Adrenal gland (tissue), 5 donors: ENCODE measurements around the gene PXYLP1.

ENCODE experiments used
- CTCF ChIP-seq, 6 experiments: fragments of 450-650 bp in 4 of 6; fragments of 200-600 bp in 2 of 6; sonication (generic) in 1 of 6; IDR thresholded peaks; 1 replicate in 5 of 6; 2 replicates in 1 of 6; pipeline versions ENCODE4 v1.5.1 to v1.8.0; 2016 to 2021; ENCODE audit warnings: antibody characterized with exemption in 6 of 6, mild to moderate bottlenecking in 2 of 6, moderate library complexity in 1 of 6
- POLR2A ChIP-seq, 2 donors: fragments of 450-650 bp; IDR thresholded peaks; one replicate each; pipeline ENCODE4 v1.6.1; 2017; ENCODE audit warnings: antibody characterized with exemption in 2 of 2, mild to moderate bottlenecking in 2 of 2, moderate library complexity in 1 of 2
- donor health status: DM: no; HTN: no; CAD: no.

- TF ChIP-seq POLR2A (IDR thresholded peaks at IDR 0.05) (no peak), CTCF (IDR thresholded peaks at IDR 0.05) (no peak)
Observed at GRCh38 chr3:141288336-141288990, 56.8 kb downstream of the PXYLP1 start.
